Lower leg skin (tissue), 4 donors: ENCODE measurements around the gene UBAP1L. TPM values are rescaled to one million over a fixed set of nuclear protein-coding genes. Genes with fewer than 3 reads are reported as not detected.
"Not testable (repeated sequence)": the region's sequence is repeated elsewhere in the genome, so short reads cannot be mapped to it uniquely, and the experiment has no call there.

ENCODE experiments used
- DNase-seq, 2 donors: peaks; one replicate each; pipeline ENCODE4 v3.0.0-alpha.2; 2019; ENCODE audit warnings: low spot score in 2 of 2
- H3K4me3 ChIP-seq: fragments of 200-600 bp; sonication (generic); 2 replicates; pipeline ENCODE4 v1.5.1; 2017; ENCODE audit warnings: mild to moderate bottlenecking, low read depth; ENCODE audit not compliant: poor library complexity, severe bottlenecking
- CTCF ChIP-seq, 3 donors: fragments of 450-650 bp; IDR thresholded peaks; one replicate each; pipeline ENCODE4 v1.5.1; 2016; ENCODE audit warnings: antibody characterized with exemption in 3 of 3, mild to moderate bottlenecking in 3 of 3, moderate library complexity in 2 of 3
- POLR2A ChIP-seq, 2 donors: fragments of 450-650 bp; IDR thresholded peaks; one replicate each; pipeline ENCODE4 v1.6.1; 2016 to 2017; ENCODE audit warnings: antibody characterized with exemption in 2 of 2, mild to moderate bottlenecking in 1 of 2, moderate library complexity in 1 of 2
- WGBS, 2 donors: methylation state at CpG; one replicate each; pipeline ENCODE4 v1.1.5; 2018; 5-methylcytosine and 5-hydroxymethylcytosine counted together
- intact Hi-C: fragments of 100-400 bp; cut with DNase I; formaldehyde crosslinking; loops from one replicate; pipeline ENCODE4 v1.15.0; 2023; ENCODE audit warnings: low total_unique reads
- total RNA-seq, 4 donors: library from RNA; depleted of rRNA; stranded (reverse); fragments of >200 nt; gene quantifications; one replicate each; pipeline ENCODE4 v1.1.0, GENCODE V29; 2016

The UBAP1L gene
- total RNA-seq, 4 donors from 2014 or later = 1.7 to 3.3 (median 3.0) TPM

- no peak for DNase-seq
- intact Hi-C loops = loop anchor here (5.0 kb wide), 1 partner anchor 51 kb away; no protein-coding TSS in a partner anchor
- no peak for TF ChIP-seq POLR2A (IDR thresholded peaks at IDR 0.05)
- no peak for TF ChIP-seq CTCF (IDR thresholded peaks at IDR 0.05)
- H3K4me3 ChIP-seq = no peak overlapping the region
- WGBS, 2 donors = 94 to 96% methylated on average over 3 of the region's 3 CpGs
Observed at GRCh38 chr15:65102912-65103311, 12.1 kb downstream of the UBAP1L start.

GRCh38 chr15:65101891-65102708 is 12.9 kb downstream of the UBAP1L start:
- no peak overlapping the region for H3K4me3 ChIP-seq
- 75 to 82% methylated on average over 48 to 66 of the region's 75 CpGs for WGBS, 2 donors
- TF ChIP-seq POLR2A (IDR thresholded peaks at IDR 0.05) (no peak), CTCF (IDR thresholded peaks at IDR 0.05) (no peak)
- DNase-seq = peak in 1 of 2 donors; percentile 82
- intact Hi-C loops = loop anchor here (5.0 kb wide), 1 partner anchor 50 kb away; no protein-coding TSS in a partner anchor

- no peak for TF ChIP-seq CTCF (IDR thresholded peaks at IDR 0.05)
- no peak for TF ChIP-seq POLR2A (IDR thresholded peaks at IDR 0.05)
- intact Hi-C loops = loop anchor here (5.0 kb wide), 1 partner anchor 49 kb away; no protein-coding TSS in a partner anchor
- DNase-seq = peak in 1 of 2 donors; percentile 90
- no peak overlapping the region for H3K4me3 ChIP-seq
- 31 to 33% methylated on average over 9 of the region's 9 CpGs for WGBS, 2 donors
Observed at GRCh38 chr15:65101411-65101890, 13.5 kb downstream of the UBAP1L start.

GRCh38 chr15:65100442-65100841 is 14.6 kb downstream of the UBAP1L start:
- WGBS, 2 donors = 36 to 38% methylated on average over 7 of the region's 7 CpGs
- intact Hi-C loops = loop anchor here (5.0 kb wide), 1 partner anchor 48 kb away; no protein-coding TSS in a partner anchor
- H3K4me3 ChIP-seq = no peak overlapping the region
- DNase-seq = peak in 1 of 2 donors; percentile 83
- TF ChIP-seq POLR2A (IDR thresholded peaks at IDR 0.05) = no peak
- TF ChIP-seq CTCF (IDR thresholded peaks at IDR 0.05) = no peak

- DNase-seq = peak in 1 of 2 donors; percentile 62
- 86 to 88% methylated on average over 10 of the region's 10 CpGs for WGBS, 2 donors
- intact Hi-C loops = loop anchor here (5.0 kb wide), 1 partner anchor 48 kb away; no protein-coding TSS in a partner anchor
- not testable (repeated sequence) for H3K4me3 ChIP-seq
Observed at GRCh38 chr15:65099801-65100200, 15.2 kb downstream of the UBAP1L start.

DNA sequence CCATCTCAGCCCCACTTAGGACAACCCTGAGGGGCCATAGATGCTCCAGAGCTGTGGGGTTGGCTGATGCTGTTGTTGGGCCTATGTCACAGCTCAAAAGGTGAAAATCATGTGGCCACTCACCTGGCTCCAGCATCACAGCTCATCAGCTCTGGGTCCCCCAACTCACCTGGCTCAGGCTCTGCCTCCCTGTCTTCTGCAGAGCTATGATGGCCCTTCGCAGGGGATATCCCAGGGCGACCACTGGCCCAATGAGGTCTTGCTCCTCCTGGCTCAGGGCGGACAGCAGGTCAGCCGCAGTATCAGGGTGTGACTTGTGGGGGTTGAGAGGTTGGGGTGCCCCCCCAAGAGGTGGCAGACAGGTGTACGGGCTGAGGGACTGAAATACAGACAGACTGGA is 15.7 kb downstream of the UBAP1L start:
- 96 to 100% methylated on average over 5 of the region's 5 CpGs for WGBS, 2 donors
- DNase-seq = peak in 1 of 2 donors; percentile 66
- intact Hi-C loops = no loop called here

More for the DNA sequence above, 15.7 kb downstream of the UBAP1L start:
- TF ChIP-seq POLR2A (IDR thresholded peaks at IDR 0.05) (no peak), CTCF (IDR thresholded peaks at IDR 0.05) (no peak)
- H3K4me3 ChIP-seq = no peak overlapping the region
